Panc1 (cell line): ENCODE data around the gene STK24. TPM values are rescaled to one million over a fixed set of nuclear protein-coding genes. Genes with fewer than 3 reads are reported as not detected.

Experiments used
- ATAC-seq: fragments of 200-7000 bp; cut with Tn5 transposase; 2 replicates; pipeline ENCODE4 v1.9.1; 2020; ENCODE audit warnings: mild to moderate bottlenecking, moderate library complexity
- BruUV-seq: library from RNA; stranded (reverse); fragments of 400-500 nt; replicated peaks from 2 replicates; lab custom pipeline; 2021; lab: Mats Ljungman, UMichigan
- CTCF ChIA-PET: fragments of 300-600 bp; sonication (Branson Sonifier 250); formaldehyde crosslinking; loops from one replicate; lab custom pipeline; 2022; ENCODE audit warnings: antibody characterized with exemption; lab: Charles Lee
- POLR2A ChIA-PET: fragments of 300-600 bp; sonication (Branson Sonifier 250); formaldehyde crosslinking; loops from one replicate; lab custom pipeline; 2022; ENCODE audit warnings: antibody characterized with exemption; lab: Charles Lee
- DNase-seq: peaks from one replicate; pipeline ENCODE4 v3.0.0-alpha.2; 2010; ENCODE audit warnings: low read depth, low spot score
- H3K27ac ChIP-seq: 2 replicates; pipeline ENCODE4 v1.5.1; 2011; ENCODE audit warnings: mild to moderate bottlenecking, low read length, inconsistent platforms
- H3K27me3 ChIP-seq: fragments of 200-500 bp; sonication (Bioruptor generic); 2 replicates; pipeline ENCODE4 v1.6.0; 2014; ENCODE audit warnings: low read length, inconsistent platforms; ENCODE audit not compliant: control insufficient read depth, insufficient read depth
- H3K36me3 ChIP-seq: fragments of 200-500 bp; sonication (Bioruptor generic); 2 replicates; pipeline ENCODE4 v1.5.1; 2014; ENCODE audit warnings: inconsistent platforms, mild to moderate bottlenecking, low read length, moderate library complexity; ENCODE audit not compliant: control insufficient read depth, insufficient read depth
- H3K4me1 ChIP-seq: 2 replicates; pipeline ENCODE4 v1.5.1; 2011; ENCODE audit warnings: inconsistent platforms, mild to moderate bottlenecking, low read length, moderate library complexity; ENCODE audit not compliant: control insufficient read depth, insufficient read depth
- H3K4me3 ChIP-seq, 2 experiments: 2 replicates each; pipeline ENCODE4 v1.5.1; 2011 to 2012; ENCODE audit warnings: low read depth in 2 of 2, low read length in 2 of 2, mild to moderate bottlenecking in 2 of 2, inconsistent platforms in 1 of 2, moderate library complexity in 1 of 2
- H3K9me3 ChIP-seq: fragments of 200-500 bp; sonication (Bioruptor generic); 2 replicates; pipeline ENCODE4 v1.5.1; 2014; ENCODE audit warnings: low read depth, mild to moderate bottlenecking, inconsistent platforms, low read length, moderate library complexity; ENCODE audit not compliant: control insufficient read depth, insufficient read depth
- POLR2AphosphoS5 ChIP-seq: IDR thresholded peaks from 2 replicates; pipeline ENCODE4 v1.6.1; 2012; ENCODE audit warnings: mild to moderate bottlenecking, low read depth, low read length, moderate library complexity
- SIN3A ChIP-seq: IDR thresholded peaks from 2 replicates; pipeline ENCODE4 v1.6.1; 2012; ENCODE audit warnings: low read depth, mild to moderate bottlenecking, low read length, moderate library complexity, borderline replicate concordance; ENCODE audit not compliant: insufficient read depth
- TCF7L2 ChIP-seq: IDR thresholded peaks from 2 replicates; pipeline ENCODE4 v1.6.1; 2011; ENCODE audit warnings: mild to moderate bottlenecking, low read depth, low read length, inconsistent platforms
- in situ Hi-C: cut with HindIII; loops from 2 replicates; pipeline ENCODE4 v1.10.0; 2016; ENCODE audit warnings: low sequenced_read_pairs, low pct_unique_long_range_greater_than_20kb
- intact Hi-C: fragments of 100-400 bp; cut with micrococcal nuclease; formaldehyde crosslinking; loops from one replicate; pipeline ENCODE4 v1.10.0; 2022; ENCODE audit not compliant: unreplicated experiment
- total RNA-seq: library from RNA; stranded (reverse); gene quantifications from one replicate; pipeline ENCODE4 v1.2.1, GENCODE V29; 2021; ENCODE audit not compliant: unreplicated experiment
- TF ChIP-seq, protein P1 (sequence below): fragments of 450-650 bp; IDR thresholded peaks from 2 replicates; pipeline ENCODE4 v1.5.1; 2017; ENCODE audit warnings: mild to moderate bottlenecking
- TF ChIP-seq, protein P2 (sequence below), 2 experiments: IDR thresholded peaks; 2 replicates each; pipeline ENCODE4 v1.6.1; 2011 to 2012; ENCODE audit warnings: low read depth in 2 of 2, control low read depth in 1 of 2, low read length in 1 of 2, mild to moderate bottlenecking in 1 of 2, moderate library complexity in 1 of 2; ENCODE audit not compliant: insufficient read depth in 1 of 2

The STK24 gene
- total RNA-seq, 1 experiment from 2014 or later, result 57.3 TPM

DNA sequence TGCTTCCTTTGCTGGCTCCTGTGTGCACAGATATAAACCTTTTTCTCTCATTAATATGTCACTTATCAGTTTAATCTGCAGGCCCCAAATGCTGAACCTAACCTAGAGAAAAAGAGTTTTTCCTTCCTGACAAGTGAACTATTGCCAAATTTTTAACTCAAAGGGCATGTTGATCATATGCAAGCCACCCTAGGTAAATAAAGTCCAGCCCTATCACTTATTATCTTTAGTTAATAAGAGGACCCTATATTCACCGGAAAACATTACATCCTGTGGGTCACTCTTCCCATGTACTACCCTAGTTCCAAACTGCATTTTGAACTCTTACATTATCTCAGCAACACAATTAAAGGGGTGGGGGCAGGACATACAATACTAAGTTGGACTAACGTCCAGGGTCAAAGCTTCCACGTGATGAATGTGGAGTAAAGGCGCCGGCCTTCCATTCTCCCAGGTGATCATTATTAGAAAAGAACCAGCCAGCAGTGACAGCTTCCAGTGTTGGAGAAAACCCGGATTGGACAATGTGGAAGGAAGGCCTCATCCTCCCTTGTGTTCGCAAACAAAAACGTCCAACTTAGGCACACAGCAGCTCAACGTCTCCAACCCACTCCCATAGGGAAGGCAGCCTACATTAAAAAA is 86.6 kb downstream of the STK24 start:
- Histone ChIP-seq H3K27ac (no peak overlapping the region), H3K4me3 (no peak overlapping the region), H3K36me3 (no peaks in the 10 kb centered on the region), H3K4me1 (no peaks in the 10 kb centered on the region; the same call in 1 of the 2 replicates), H3K9me3 (no peaks in the 10 kb centered on the region), H3K27me3 (no peaks in the 10 kb centered on the region)
- ATAC-seq, result no peak
- intact Hi-C loops, result no loop called here
- in situ Hi-C loops, result no loop called here
- DNase-seq, result no peak
- TF ChIP-seq POLR2AphosphoS5 (no peak), SIN3A (no peak), TCF7L2 (no peak)
- TF ChIP-seq, protein P1, sequence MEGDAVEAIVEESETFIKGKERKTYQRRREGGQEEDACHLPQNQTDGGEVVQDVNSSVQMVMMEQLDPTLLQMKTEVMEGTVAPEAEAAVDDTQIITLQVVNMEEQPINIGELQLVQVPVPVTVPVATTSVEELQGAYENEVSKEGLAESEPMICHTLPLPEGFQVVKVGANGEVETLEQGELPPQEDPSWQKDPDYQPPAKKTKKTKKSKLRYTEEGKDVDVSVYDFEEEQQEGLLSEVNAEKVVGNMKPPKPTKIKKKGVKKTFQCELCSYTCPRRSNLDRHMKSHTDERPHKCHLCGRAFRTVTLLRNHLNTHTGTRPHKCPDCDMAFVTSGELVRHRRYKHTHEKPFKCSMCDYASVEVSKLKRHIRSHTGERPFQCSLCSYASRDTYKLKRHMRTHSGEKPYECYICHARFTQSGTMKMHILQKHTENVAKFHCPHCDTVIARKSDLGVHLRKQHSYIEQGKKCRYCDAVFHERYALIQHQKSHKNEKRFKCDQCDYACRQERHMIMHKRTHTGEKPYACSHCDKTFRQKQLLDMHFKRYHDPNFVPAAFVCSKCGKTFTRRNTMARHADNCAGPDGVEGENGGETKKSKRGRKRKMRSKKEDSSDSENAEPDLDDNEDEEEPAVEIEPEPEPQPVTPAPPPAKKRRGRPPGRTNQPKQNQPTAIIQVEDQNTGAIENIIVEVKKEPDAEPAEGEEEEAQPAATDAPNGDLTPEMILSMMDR, result no peak
- TF ChIP-seq, protein P2, sequence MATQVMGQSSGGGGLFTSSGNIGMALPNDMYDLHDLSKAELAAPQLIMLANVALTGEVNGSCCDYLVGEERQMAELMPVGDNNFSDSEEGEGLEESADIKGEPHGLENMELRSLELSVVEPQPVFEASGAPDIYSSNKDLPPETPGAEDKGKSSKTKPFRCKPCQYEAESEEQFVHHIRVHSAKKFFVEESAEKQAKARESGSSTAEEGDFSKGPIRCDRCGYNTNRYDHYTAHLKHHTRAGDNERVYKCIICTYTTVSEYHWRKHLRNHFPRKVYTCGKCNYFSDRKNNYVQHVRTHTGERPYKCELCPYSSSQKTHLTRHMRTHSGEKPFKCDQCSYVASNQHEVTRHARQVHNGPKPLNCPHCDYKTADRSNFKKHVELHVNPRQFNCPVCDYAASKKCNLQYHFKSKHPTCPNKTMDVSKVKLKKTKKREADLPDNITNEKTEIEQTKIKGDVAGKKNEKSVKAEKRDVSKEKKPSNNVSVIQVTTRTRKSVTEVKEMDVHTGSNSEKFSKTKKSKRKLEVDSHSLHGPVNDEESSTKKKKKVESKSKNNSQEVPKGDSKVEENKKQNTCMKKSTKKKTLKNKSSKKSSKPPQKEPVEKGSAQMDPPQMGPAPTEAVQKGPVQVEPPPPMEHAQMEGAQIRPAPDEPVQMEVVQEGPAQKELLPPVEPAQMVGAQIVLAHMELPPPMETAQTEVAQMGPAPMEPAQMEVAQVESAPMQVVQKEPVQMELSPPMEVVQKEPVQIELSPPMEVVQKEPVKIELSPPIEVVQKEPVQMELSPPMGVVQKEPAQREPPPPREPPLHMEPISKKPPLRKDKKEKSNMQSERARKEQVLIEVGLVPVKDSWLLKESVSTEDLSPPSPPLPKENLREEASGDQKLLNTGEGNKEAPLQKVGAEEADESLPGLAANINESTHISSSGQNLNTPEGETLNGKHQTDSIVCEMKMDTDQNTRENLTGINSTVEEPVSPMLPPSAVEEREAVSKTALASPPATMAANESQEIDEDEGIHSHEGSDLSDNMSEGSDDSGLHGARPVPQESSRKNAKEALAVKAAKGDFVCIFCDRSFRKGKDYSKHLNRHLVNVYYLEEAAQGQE (IDR thresholded peaks at IDR 0.05; ENCODE audit: insufficient read depth in 1 of 2, low read depth in 2 of 2, low read length in 1 of 2), result no peak
- ChIA-PET CTCF (interaction anchor here (0.7 kb wide), 1 partner anchor 165 kb away, joined by 4 read pairs; no protein-coding TSS in a partner anchor), POLR2A (no interaction called here)
- BruUV-seq, result no TSS peak

DNA sequence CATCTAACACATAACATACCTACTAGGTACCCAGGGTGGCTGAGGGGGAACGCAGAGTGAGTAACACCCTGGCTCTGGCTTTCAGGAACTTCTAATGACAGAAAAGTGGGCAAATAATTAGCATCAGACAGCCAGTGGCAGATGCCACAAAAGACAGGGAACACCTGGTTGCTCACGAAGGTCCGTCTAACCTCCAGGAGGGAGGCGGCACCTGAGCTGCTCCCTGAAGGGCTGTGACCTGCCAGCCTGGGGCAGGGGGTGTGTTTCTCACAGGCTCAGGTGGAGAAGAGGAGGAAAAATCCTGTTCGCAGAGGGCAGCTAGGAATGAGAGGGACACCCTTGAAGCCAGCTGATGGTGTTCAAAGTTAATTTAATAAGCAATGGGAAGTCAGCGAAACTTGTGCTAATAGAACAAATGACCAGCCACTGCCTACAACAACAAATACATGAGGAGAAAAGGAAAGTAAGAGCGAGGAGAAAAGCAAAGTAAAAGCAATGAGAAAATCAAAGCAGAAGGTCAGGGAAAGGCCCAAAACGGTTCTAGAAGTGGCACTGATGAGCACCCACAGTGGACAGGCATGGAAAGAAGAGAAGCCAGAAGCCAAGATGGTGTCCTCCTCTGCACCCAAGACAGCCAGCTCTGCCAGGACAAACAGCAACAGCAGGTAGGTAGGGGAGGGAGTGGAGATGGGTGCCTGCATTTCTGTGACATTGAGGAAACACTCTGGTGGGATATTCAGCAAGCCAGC is 87.3 kb downstream of the STK24 start:
- no peak overlapping the region for H3K4me3 ChIP-seq
- ChIA-PET POLR2A (no interaction called here), CTCF (no interaction called here)
- ATAC-seq (no peak), DNase-seq (no peak)
- no TSS peak for BruUV-seq
- H3K27me3 ChIP-seq, result no peaks in the 10 kb centered on the region
- H3K27ac ChIP-seq, result no peak overlapping the region
- intact Hi-C loops, result no loop called here
- in situ Hi-C loops, result no loop called here
- H3K36me3 ChIP-seq, result no peaks in the 10 kb centered on the region
- TF ChIP-seq, protein P1, result no peak
- TF ChIP-seq, protein P2 (IDR thresholded peaks at IDR 0.05; ENCODE audit: insufficient read depth in 1 of 2, low read depth in 2 of 2, low read length in 1 of 2), result no peak
- TF ChIP-seq TCF7L2 (no peak), POLR2AphosphoS5 (no peak), SIN3A (no peak)
- no peaks in the 10 kb centered on the region for H3K9me3 ChIP-seq
- peaks cover 2% of the 10 kb centered on the region for H3K4me1 ChIP-seq
